Measurements from ENCODE around the gene C20orf204.
"Not testable (repeated sequence)": the region's sequence is repeated elsewhere in the genome, so short reads cannot be mapped to it uniquely, and the experiment has no call there.

The C20orf204 gene

GRCh38 chr20:64035933-64036345 is at the start of gene C20orf204:
C20orf204 (plus strand) TSS chr20:64036182; CDS start chr20:64036324, 142 bp downstream.
- no peak for DNase-seq

GRCh38 chr20:64000906-64001305 is 35.1 kb upstream of the C20orf204 start:
- no peak for DNase-seq

- DNase-seq = no peak
These were observed 34.4 kb upstream of the C20orf204 start for GRCh38 chr20:64001607-64002011.

- no peak for DNase-seq
These were observed 31.8 kb upstream of the C20orf204 start for GRCh38 chr20:64003960-64004725.

- DNase-seq = no peak
These were observed 30.6 kb upstream of the C20orf204 start for GRCh38 chr20:64005394-64005793.

GRCh38 chr20:64006490-64006889 is 29.5 kb upstream of the C20orf204 start:
- no peak for DNase-seq

GRCh38 chr20:64006902-64007301 is 29.1 kb upstream of the C20orf204 start:
- no peak for DNase-seq

GRCh38 chr20:64009811-64010387 is 26.1 kb upstream of the C20orf204 start:
- DNase-seq = peak; percentile 27

GRCh38 chr20:64010711-64011237 is 25.2 kb upstream of the C20orf204 start:
- peak; percentile 51 for DNase-seq

GRCh38 chr20:64011366-64011779 is 24.6 kb upstream of the C20orf204 start:
- no peak for DNase-seq

- DNase-seq = not testable (repeated sequence)
These were observed 23.4 kb upstream of the C20orf204 start for GRCh38 chr20:64012385-64013154.

- DNase-seq = no peak
These were observed 20.3 kb upstream of the C20orf204 start for GRCh38 chr20:64015635-64016034.

GRCh38 chr20:64021124-64021975 is 14.6 kb upstream of the C20orf204 start:
- no peak for DNase-seq

- no peak for DNase-seq
These were observed 13.2 kb upstream of the C20orf204 start for GRCh38 chr20:64022671-64023360.

- DNase-seq = no peak
These were observed 12.4 kb upstream of the C20orf204 start for GRCh38 chr20:64023361-64024140.

GRCh38 chr20:64024141-64024990 is 11.6 kb upstream of the C20orf204 start:
- no peak for DNase-seq

GRCh38 chr20:64025101-64025825 is 10.7 kb upstream of the C20orf204 start:
- no peak for DNase-seq

- no peak for DNase-seq
These were observed 10.1 kb upstream of the C20orf204 start for GRCh38 chr20:64025826-64026412.

All from activated CD4-positive, alpha-beta T cell treated with anti-CD3 and anti-CD28 coated beads, Interleukin-2, Interleukin-6, amounts not matched to agents 100 ng/mL and 50 ng/mL, durations not matched to agents 16 hours and 8 hours (primary cell).